HEK293 (cell line): Measurements from ENCODE around the gene SERINC1.
A peak's percentile ranks its signal among the peaks of the same experiment; 100 is the strongest.

ENCODE experiments used
- PATZ1 ChIP-seq: fragments of 450-650 bp; formaldehyde crosslinking; IDR thresholded peaks from 2 replicates; pipeline ENCODE4 v1.5.1; 2016; ENCODE audit warnings: missing biosample characterization, missing genetic modification characterization
- REPIN1 ChIP-seq: fragments of 450-650 bp; formaldehyde crosslinking; IDR thresholded peaks from 2 replicates; pipeline ENCODE4 v1.5.1; 2017; ENCODE audit warnings: missing biosample characterization, missing genetic modification characterization, low read depth
- SP7 ChIP-seq: fragments of 450-650 bp; formaldehyde crosslinking; IDR thresholded peaks from 2 replicates; pipeline ENCODE4 v1.5.1; 2016; ENCODE audit warnings: missing biosample characterization, missing genetic modification characterization
- TRIM28 ChIP-seq: IDR thresholded peaks from 2 replicates; pipeline ENCODE4 v1.6.1; 2011; ENCODE audit warnings: low read length, control low read depth, borderline replicate concordance
- TSHZ1 ChIP-seq: fragments of 450-650 bp; formaldehyde crosslinking; IDR thresholded peaks from 2 replicates; pipeline ENCODE4 v1.5.1; 2016; ENCODE audit warnings: missing biosample characterization, missing genetic modification characterization, borderline replicate concordance
- YY1 ChIP-seq: fragments of 450-650 bp; formaldehyde crosslinking; IDR thresholded peaks from 2 replicates; pipeline ENCODE4 v1.5.1; 2018; ENCODE audit warnings: missing biosample characterization, missing genetic modification characterization
- ZBTB17 ChIP-seq: fragments of 450-650 bp; formaldehyde crosslinking; IDR thresholded peaks from 2 replicates; pipeline ENCODE4 v1.5.1; 2016; ENCODE audit warnings: missing biosample characterization, missing genetic modification characterization
- ZFP37 ChIP-seq: fragments of 450-650 bp; formaldehyde crosslinking; IDR thresholded peaks from 2 replicates; pipeline ENCODE4 v1.5.1; 2016; ENCODE audit warnings: missing biosample characterization, missing genetic modification characterization
- ZNF324 ChIP-seq: fragments of 450-650 bp; formaldehyde crosslinking; IDR thresholded peaks from 2 replicates; pipeline ENCODE4 v1.5.1; 2016; ENCODE audit warnings: missing biosample characterization, missing genetic modification characterization
- ZNF394 ChIP-seq: fragments of 450-650 bp; formaldehyde crosslinking; IDR thresholded peaks from 2 replicates; pipeline ENCODE4 v1.5.1; 2016; ENCODE audit warnings: missing biosample characterization, missing genetic modification characterization, mild to moderate bottlenecking, moderate library complexity, borderline replicate concordance
- ZNF548 ChIP-seq: fragments of 450-650 bp; formaldehyde crosslinking; IDR thresholded peaks from 2 replicates; pipeline ENCODE4 v1.5.1; 2016; ENCODE audit warnings: missing biosample characterization, missing genetic modification characterization
- ZNF830 ChIP-seq: fragments of 450-650 bp; IDR thresholded peaks from 2 replicates; pipeline ENCODE4 v1.5.0; 2018; ENCODE audit warnings: missing biosample characterization, missing genetic modification characterization, low read depth, mild to moderate bottlenecking, moderate library complexity
- TF ChIP-seq, protein P1 (sequence below): fragments of 450-650 bp; formaldehyde crosslinking; IDR thresholded peaks from 2 replicates; pipeline ENCODE4 v1.5.1; 2016; ENCODE audit warnings: missing biosample characterization, missing genetic modification characterization
- TF ChIP-seq, protein P2 (sequence below): fragments of 450-650 bp; formaldehyde crosslinking; optimal IDR thresholded peaks from 2 replicates; pipeline ENCODE3; 2016; ENCODE audit warnings: missing biosample characterization, mild to moderate bottlenecking, missing genetic modification characterization
- TF ChIP-seq, protein P3 (sequence below): fragments of 450-650 bp; formaldehyde crosslinking; IDR thresholded peaks from 2 replicates; pipeline ENCODE4 v1.5.0; 2017; ENCODE audit warnings: missing biosample characterization, missing genetic modification characterization, borderline replicate concordance
- TF ChIP-seq, protein P4 (sequence below): fragments of 450-650 bp; formaldehyde crosslinking; IDR thresholded peaks from 2 replicates; pipeline ENCODE4 v1.5.1; 2016; ENCODE audit warnings: missing biosample characterization, missing genetic modification characterization
- TF ChIP-seq, protein P5 (sequence below): fragments of 450-650 bp; formaldehyde crosslinking; IDR thresholded peaks from 2 replicates; pipeline ENCODE4 v1.5.1; 2016; ENCODE audit warnings: missing biosample characterization, missing genetic modification characterization

Gene SERINC1

DNA sequence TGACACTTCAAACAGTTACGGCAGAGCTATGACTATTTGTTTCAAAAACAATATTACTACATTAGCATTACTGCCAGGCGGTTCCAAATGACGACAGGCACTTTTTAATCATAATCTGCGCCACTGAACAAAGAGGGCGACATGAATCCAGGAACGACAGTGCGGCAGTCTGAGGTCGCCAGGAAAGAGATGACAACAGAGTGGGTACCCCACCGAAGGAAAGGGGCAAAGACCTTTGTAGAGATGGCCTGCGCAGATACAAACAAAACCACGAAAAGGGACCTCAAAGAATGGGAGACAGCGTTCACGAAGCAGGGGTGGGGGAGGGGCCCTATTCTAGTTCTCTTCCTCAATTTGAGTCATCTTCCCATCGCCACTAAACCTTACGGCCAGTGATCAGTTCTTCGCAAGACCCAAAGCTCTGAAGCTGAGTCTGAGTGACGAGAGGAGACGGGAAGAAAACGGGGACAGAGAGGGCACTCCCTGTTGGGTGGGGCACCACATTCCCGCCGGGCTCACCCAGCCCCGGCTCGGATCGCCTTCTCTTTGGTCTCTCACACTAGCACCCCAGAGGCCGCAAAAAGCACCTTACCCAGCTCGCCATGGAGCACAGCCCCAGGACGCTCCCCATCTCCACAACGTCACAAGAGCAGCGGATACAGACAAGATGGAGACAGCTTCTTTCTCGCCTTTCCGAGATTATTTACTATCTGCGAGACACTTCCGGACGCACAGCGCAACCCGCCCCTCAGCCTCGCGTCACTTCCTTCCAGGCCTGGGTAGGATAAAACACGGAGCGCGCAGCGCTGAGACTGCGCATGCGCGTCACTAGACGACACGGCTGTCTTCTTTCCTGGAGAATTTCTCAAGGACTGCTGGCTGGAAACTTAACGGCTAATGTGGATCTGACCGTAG lies at the start of gene SERINC1 (continued):
- TF ChIP-seq TSHZ1 (no peak), ZNF324 (tag by site-specific recombination) (0 out of 2 replicates have a peak, but pooled peaks have one; percentile 47), SP7 (tag by site-specific recombination) (peak; percentile 51; the same call in 1 of the 2 replicates), ZNF548 (tag by site-specific recombination) (no peak), ZBTB17 (tag by site-specific recombination) (peak; percentile 76), ZNF830 (tag by site-specific recombination) (no peak), REPIN1 (tag by site-specific recombination) (0 out of 2 replicates have a peak, but pooled peaks have one; percentile 37), YY1 (tag by site-specific recombination) (peak; percentile 57; the same call in 1 of the 2 replicates), ZNF394 (0 out of 2 replicates have a peak, but pooled peaks have one; percentile 26), ZFP37 (tag by site-specific recombination) (0 out of 2 replicates have a peak, but pooled peaks have one; percentile 31), PATZ1 (tag by site-specific recombination) (peak; percentile 54; the same call in 1 of the 2 replicates), TRIM28 (peak; percentile 65; the same call in 1 of the 2 replicates)
- TF ChIP-seq, protein P1, sequence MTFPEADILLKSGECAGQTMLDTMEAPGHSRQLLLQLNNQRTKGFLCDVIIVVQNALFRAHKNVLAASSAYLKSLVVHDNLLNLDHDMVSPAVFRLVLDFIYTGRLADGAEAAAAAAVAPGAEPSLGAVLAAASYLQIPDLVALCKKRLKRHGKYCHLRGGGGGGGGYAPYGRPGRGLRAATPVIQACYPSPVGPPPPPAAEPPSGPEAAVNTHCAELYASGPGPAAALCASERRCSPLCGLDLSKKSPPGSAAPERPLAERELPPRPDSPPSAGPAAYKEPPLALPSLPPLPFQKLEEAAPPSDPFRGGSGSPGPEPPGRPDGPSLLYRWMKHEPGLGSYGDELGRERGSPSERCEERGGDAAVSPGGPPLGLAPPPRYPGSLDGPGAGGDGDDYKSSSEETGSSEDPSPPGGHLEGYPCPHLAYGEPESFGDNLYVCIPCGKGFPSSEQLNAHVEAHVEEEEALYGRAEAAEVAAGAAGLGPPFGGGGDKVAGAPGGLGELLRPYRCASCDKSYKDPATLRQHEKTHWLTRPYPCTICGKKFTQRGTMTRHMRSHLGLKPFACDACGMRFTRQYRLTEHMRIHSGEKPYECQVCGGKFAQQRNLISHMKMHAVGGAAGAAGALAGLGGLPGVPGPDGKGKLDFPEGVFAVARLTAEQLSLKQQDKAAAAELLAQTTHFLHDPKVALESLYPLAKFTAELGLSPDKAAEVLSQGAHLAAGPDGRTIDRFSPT (tag by site-specific recombination) = peak; percentile 39; the same call in 1 of the 2 replicates
- TF ChIP-seq, protein P2, sequence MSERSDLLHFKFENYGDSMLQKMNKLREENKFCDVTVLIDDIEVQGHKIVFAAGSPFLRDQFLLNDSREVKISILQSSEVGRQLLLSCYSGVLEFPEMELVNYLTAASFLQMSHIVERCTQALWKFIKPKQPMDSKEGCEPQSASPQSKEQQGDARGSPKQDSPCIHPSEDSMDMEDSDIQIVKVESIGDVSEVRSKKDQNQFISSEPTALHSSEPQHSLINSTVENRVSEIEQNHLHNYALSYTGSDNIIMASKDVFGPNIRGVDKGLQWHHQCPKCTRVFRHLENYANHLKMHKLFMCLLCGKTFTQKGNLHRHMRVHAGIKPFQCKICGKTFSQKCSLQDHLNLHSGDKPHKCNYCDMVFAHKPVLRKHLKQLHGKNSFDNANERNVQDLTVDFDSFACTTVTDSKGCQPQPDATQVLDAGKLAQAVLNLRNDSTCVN = peak; percentile 44
- TF ChIP-seq, protein P3, sequence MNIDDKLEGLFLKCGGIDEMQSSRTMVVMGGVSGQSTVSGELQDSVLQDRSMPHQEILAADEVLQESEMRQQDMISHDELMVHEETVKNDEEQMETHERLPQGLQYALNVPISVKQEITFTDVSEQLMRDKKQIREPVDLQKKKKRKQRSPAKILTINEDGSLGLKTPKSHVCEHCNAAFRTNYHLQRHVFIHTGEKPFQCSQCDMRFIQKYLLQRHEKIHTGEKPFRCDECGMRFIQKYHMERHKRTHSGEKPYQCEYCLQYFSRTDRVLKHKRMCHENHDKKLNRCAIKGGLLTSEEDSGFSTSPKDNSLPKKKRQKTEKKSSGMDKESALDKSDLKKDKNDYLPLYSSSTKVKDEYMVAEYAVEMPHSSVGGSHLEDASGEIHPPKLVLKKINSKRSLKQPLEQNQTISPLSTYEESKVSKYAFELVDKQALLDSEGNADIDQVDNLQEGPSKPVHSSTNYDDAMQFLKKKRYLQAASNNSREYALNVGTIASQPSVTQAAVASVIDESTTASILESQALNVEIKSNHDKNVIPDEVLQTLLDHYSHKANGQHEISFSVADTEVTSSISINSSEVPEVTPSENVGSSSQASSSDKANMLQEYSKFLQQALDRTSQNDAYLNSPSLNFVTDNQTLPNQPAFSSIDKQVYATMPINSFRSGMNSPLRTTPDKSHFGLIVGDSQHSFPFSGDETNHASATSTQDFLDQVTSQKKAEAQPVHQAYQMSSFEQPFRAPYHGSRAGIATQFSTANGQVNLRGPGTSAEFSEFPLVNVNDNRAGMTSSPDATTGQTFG (tag by site-specific recombination) = no peak
- TF ChIP-seq, protein P4, sequence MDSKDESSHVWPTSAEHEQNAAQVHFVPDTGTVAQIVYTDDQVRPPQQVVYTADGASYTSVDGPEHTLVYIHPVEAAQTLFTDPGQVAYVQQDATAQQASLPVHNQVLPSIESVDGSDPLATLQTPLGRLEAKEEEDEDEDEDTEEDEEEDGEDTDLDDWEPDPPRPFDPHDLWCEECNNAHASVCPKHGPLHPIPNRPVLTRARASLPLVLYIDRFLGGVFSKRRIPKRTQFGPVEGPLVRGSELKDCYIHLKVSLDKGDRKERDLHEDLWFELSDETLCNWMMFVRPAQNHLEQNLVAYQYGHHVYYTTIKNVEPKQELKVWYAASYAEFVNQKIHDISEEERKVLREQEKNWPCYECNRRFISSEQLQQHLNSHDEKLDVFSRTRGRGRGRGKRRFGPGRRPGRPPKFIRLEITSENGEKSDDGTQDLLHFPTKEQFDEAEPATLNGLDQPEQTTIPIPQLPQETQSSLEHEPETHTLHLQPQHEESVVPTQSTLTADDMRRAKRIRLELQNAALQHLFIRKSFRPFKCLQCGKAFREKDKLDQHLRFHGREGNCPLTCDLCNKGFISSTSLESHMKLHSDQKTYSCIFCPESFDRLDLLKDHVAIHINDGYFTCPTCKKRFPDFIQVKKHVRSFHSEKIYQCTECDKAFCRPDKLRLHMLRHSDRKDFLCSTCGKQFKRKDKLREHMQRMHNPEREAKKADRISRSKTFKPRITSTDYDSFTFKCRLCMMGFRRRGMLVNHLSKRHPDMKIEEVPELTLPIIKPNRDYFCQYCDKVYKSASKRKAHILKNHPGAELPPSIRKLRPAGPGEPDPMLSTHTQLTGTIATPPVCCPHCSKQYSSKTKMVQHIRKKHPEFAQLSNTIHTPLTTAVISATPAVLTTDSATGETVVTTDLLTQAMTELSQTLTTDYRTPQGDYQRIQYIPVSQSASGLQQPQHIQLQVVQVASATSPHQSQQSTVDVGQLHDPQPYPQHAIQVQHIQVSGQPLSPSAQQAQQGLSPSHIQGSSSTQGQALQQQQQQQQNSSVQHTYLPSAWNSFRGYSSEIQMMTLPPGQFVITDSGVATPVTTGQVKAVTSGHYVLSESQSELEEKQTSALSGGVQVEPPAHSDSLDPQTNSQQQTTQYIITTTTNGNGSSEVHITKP (tag by site-specific recombination) = peak; percentile 39; the same call in 1 of the 2 replicates
- TF ChIP-seq, protein P5, sequence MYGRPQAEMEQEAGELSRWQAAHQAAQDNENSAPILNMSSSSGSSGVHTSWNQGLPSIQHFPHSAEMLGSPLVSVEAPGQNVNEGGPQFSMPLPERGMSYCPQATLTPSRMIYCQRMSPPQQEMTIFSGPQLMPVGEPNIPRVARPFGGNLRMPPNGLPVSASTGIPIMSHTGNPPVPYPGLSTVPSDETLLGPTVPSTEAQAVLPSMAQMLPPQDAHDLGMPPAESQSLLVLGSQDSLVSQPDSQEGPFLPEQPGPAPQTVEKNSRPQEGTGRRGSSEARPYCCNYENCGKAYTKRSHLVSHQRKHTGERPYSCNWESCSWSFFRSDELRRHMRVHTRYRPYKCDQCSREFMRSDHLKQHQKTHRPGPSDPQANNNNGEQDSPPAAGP (tag by site-specific recombination) = peak; percentile 81
